Hepatocyte (in vitro differentiated cells): ENCODE results near the gene ZNF536.

Source experiments
- EZH2phosphoT487 ChIP-seq: fragments of 200-600 bp; sonication (generic); IDR thresholded peaks from one replicate; pipeline ENCODE4 v1.6.1; 2018; ENCODE audit warnings: antibody characterized with exemption, mild to moderate bottlenecking, low read depth, moderate library complexity; ENCODE audit not compliant: unreplicated experiment, severe bottlenecking
- TF ChIP-seq, protein P1 (sequence below): fragments of 200-600 bp; sonication (generic); IDR thresholded peaks from 2 replicates; pipeline ENCODE4 v1.5.1; 2016; ENCODE audit warnings: antibody characterized with exemption, mild to moderate bottlenecking; ENCODE audit not compliant: poor library complexity

DNA sequence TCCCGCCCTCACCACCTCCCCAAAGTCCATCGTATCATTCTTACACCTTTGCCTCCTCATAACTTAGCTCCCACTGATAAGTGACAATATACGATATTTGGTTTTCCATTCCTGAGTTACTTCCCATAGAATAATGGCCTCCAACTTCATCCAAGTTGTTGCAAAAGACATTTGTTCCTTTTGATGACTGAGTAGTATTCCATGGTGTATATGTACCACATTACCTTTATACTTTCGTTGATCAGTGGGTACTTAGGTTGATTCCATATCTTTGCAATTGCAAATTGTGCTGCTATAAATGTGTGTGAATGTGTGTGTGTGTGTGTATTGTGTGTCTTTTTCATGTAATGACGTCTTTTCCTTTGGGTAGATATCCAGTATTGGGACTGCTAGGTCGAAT, 109.6 kb downstream of the ZNF536 start:
- TF ChIP-seq, protein P1, sequence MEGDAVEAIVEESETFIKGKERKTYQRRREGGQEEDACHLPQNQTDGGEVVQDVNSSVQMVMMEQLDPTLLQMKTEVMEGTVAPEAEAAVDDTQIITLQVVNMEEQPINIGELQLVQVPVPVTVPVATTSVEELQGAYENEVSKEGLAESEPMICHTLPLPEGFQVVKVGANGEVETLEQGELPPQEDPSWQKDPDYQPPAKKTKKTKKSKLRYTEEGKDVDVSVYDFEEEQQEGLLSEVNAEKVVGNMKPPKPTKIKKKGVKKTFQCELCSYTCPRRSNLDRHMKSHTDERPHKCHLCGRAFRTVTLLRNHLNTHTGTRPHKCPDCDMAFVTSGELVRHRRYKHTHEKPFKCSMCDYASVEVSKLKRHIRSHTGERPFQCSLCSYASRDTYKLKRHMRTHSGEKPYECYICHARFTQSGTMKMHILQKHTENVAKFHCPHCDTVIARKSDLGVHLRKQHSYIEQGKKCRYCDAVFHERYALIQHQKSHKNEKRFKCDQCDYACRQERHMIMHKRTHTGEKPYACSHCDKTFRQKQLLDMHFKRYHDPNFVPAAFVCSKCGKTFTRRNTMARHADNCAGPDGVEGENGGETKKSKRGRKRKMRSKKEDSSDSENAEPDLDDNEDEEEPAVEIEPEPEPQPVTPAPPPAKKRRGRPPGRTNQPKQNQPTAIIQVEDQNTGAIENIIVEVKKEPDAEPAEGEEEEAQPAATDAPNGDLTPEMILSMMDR = no peak
- TF ChIP-seq EZH2phosphoT487 = no peak
